NCI-H146 treated with DMSO at 0.1 percent for 48 hours (cell line): ENCODE measurements around the gene MLLT6.

Source experiments
- DNase-seq: peaks from one replicate; lab custom pipeline; 2025; ENCODE audit not compliant: unreplicated experiment; lab: John Stamatoyannopoulos, UW

MLLT6 gene

DNA sequence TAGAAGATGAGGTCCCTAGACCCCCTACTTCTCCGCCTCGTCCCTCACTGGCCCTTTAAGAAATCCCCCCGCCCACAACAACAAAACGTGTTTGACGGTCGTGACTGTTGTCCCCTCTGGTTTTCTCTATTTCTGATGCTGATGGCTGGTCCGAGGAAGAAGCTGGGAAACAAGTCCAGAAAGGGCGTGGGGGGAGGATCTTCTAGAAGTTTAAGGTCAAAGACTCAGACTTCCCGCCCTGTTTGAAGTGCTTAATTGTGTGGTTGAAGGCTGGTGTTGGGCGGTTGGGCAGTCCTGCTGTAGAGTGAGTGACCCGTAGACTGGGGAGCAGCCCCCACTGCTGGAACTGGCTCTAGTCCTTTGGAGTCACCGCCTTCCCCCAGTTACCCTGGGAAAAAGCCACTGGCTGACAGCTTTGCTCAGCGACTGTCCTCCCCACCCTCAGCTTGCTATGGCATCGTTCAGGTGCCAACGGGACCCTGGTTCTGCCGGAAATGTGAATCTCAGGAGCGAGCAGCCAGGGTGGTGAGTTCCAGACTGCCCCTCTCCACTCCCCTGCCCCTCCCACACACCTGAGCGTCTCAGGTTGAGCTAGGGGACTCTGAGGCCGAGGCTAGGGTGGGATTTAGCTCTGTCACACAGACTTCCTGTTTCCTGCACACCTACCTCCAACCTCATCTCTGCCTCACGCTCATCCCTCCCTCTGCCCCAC is 1.6 kb downstream of the MLLT6 start:
- DNase-seq: no peak

DNA sequence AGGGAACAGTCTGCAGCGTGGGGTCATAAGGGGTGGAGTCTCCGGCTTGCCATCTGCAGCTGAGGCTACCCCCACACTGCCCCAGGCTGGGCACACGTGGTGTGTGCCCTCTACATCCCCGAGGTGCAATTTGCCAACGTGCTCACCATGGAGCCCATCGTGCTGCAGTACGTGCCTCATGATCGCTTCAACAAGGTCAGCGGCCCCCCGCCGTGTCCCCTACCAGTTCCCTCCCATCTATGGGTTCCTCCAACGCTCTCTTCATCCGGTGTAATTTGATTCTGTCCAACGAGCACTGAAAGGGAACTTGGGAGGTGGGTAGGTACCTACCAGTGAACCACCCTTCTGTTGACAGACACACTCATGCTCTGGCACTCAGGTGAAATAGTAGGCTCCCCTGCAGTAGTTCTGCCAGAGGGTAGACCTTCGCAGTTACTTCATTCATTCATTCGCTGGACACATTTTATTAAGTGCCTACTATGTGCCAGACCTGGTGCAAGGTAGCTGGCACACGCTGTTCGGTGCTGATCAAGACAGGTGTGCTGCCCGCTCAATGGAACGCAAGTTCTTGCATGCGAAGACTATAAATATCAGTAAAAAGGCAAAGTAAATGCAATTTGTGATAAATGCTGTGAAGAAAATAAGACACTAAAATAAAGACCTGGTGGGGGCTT is 2.7 kb downstream of the MLLT6 start:
- no peak for DNase-seq

DNA sequence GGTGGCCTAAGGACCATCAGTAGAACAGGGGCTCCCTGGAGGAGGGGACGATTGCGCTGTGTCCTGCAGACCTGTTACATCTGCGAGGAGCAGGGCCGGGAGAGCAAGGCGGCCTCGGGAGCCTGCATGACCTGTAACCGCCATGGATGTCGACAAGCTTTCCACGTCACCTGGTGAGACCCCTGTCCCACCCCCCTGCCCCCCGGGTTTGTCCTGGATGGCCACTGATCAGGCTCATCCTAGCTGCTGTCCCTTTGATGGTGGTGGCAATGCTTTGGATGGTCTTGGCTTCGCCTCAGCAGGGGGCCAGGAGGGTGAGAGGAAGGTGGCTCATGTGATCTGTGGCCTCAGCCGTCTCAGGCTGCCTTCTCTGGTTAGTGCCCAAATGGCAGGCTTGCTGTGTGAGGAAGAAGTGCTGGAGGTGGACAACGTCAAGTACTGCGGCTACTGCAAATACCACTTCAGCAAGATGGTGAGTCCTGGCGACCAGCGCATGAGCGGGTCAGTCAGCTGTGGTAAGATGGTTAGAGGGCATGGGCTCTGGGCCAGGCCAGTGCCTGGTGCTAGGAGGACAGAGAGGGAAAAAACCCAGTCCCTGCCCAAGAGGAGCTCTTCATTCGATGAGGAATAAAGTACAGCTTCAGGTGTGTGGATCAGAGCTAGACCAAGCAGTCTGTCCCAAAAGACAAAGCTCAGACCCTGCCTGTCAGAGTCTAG is 4.2 kb downstream of the MLLT6 start:
- no peak for DNase-seq

DNA sequence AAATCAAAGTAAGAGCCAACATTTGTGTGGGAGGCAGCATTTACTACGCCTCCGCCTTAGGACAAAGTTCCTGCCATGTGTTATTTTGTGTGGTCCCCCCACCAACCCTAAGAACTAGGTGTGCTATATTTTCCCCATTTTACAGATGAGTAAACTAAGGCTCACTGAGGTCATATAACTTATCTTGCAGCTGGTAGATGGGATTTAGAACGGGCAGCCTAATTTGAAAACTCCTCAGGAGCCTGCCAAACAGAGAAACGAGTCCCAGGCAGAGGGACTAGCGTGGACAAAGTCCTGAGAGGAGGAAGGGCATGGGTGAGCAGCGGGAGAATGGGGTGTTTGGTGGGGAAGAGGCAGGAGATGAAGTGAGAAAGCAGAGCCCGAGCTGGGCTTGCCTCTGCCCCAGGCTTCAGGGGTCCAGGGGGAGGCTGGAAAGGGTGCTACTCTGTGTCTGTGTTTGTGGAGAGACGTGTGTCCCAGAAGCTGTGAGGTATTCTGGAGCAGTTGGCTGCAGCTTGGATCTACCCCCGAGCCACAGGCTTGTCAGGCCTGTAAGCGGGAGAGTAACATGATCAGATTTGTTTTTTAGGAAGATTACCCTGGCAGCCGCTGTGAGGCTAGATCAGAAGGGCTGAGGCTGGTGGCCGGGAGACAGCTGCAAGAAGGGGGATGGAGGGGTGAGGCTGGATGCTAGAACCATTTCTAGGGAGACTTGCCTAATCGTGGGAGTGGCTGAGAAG is 5.0 kb downstream of the MLLT6 start:
- DNase-seq: no peak

GRCh38 chr17:38710604-38710962 is 5.5 kb downstream of the MLLT6 start:
- DNase-seq: no peak

DNA sequence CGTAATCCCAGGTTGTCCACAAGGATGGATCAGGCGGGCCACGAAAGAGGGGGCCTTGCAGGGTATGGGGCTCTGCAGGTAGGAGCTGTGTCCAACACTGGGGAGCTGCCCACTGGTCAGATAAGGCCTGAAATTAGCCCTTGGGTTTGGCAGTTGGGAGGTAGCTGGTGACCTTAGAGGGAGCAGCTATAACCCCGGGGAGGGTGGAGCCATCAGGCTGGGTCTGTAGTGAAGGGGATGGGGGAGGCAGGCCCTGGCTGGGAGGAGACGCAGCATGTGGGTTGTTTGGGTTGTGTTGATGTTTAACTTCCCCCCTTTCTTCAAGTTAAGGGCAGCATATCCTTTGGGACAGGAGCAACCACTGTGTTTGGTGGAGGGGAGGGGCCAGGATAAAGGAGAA is 5.9 kb downstream of the MLLT6 start:
- no peak for DNase-seq

DNA sequence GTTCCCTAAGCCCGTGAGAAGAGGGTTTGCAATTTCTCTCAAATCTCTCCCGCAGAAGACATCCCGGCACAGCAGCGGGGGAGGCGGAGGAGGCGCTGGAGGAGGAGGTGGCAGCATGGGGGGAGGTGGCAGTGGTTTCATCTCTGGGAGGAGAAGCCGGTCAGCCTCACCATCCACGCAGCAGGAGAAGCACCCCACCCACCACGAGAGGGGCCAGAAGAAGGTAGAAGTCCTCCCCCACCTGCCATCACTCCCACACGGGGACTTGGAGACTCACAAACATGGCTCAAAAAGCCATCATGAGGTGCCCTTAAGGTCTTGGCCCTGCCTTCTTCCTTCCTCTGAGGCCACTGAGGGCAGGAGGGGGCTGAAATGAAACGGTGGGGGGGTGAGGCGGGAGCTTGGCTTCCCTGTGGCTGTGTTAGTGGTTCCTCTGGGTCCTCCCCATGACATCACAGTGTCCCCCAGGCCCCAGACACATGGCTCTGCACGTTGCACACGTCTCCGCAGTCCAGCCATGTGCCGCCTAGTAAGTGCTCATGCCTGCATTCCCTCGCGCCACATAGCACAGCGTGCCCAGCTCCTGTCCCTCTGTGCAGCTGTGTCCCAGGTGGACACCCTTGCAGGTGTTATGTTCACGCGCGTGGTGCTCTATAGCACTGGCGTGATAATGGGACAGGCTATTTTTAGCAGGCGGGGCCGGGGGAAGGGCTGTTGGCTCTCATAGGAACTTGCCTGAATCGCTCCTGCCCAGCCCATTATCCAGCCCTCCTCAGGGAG is 6.9 kb downstream of the MLLT6 start:
- DNase-seq: no peak

GRCh38 chr17:38712593-38712992 is 7.5 kb downstream of the MLLT6 start:
- no peak for DNase-seq

GRCh38 chr17:38713456-38714075 is 8.5 kb downstream of the MLLT6 start:
- DNase-seq: no peak

DNA sequence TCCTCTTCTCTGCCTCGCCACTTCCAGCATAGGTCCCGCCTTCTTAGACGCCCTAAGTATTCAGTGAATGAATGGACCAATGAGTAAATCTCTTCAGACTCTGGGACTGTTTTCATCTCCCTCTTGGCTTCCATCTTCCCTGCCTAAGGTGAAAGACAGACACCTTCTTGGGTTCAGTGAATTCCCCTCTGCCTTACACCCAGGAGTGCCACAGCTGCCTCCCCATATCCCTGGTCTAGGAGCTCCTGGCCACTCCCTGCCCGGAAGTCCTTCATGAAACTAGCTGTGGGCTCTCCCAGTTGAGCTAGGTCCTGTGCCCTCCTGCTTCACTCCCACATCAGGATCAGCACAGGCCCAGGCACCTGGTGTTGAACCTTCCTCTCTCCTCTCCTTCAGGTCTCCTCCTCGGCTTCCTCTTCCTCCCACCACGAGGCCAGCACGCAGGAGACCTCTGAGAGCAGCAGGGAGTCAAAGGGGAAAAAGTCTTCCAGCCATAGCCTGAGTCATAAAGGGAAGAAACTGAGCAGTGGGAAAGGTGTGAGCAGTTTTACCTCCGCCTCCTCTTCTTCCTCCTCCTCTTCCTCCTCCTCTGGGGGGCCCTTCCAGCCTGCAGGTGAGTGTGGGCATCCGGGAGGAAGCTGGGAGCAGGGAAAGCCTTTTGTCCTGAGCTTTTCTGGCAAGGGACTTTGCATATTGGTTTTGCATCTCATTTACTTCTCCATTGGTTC is 10.3 kb downstream of the MLLT6 start:
- no peak for DNase-seq

DNA sequence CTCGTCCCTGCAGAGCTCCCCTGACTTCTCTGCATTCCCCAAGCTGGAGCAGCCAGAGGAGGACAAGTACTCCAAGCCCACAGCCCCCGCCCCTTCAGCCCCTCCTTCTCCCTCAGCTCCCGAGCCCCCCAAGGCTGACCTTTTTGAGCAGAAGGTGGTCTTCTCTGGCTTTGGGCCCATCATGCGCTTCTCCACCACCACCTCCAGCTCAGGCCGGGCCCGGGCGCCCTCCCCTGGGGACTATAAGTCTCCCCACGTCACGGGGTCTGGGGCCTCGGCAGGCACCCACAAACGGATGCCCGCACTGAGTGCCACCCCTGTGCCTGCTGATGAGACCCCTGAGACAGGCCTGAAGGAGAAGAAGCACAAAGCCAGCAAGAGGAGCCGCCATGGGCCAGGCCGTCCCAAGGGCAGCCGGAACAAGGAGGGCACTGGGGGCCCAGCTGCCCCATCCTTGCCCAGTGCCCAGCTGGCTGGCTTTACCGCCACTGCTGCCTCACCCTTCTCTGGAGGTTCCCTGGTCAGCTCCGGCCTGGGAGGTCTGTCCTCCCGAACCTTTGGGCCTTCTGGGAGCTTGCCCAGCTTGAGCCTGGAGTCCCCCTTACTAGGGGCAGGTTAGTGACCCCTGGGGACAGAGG is 11.4 kb downstream of the MLLT6 start:
- no peak for DNase-seq

DNA sequence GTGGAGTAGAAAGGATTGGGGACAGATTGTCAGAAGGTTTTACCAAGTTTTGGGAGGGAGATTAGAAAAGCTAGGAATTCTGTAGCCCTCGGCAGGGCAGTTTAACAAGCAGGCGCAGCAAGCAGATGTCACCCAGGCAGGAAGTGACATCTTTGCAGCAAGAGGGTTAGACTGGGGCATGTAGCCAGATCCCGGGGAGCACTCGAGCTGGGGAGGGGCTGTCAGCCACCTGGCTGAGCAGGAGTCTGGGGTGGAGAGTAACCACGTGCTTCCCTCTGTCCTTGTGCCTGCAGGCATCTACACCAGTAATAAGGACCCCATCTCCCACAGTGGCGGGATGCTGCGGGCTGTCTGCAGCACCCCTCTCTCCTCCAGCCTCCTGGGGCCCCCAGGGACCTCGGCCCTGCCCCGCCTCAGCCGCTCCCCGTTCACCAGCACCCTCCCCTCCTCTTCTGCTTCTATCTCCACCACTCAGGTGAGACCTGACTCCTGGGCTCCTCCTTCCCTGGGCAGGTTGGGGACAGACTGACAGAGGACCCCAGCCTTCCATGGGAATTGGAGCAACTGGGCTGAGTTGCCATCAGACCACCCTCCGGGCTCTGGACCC is 12.2 kb downstream of the MLLT6 start:
- DNase-seq: no peak

DNA sequence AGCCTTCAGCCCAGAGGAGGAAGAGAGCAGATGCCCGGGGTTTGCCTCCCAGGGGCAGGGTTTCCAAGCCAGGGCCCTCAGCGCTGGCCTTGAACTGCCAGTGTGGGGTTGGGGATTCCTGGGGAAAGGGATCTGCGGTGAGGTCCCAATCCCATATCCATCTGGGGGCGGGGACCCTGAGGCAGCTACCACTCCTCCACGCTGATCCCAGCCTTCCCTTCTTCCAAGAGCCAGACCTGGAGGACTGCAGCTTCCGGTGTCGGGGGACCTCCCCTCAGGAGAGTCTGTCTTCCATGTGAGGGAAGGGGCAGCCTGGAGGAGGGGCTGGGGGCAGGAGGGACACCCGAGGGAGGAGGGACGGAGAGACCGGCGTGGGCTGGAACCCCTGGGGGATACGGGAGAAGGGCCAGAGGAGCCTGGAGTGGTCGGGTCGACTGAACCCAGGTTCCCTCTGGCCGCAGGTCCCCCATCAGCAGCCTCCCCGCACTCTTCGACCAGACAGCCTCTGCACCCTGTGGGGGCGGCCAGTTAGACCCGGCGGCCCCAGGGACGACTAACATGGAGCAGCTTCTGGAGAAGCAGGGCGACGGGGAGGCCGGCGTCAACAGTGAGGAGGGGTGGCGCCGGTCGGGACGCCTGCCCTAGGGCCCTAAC is 14.3 kb downstream of the MLLT6 start:
- no peak for DNase-seq

- no peak for DNase-seq
Measured at GRCh38 chr17:38719943-38720641, 15.0 kb downstream of the MLLT6 start.

DNA sequence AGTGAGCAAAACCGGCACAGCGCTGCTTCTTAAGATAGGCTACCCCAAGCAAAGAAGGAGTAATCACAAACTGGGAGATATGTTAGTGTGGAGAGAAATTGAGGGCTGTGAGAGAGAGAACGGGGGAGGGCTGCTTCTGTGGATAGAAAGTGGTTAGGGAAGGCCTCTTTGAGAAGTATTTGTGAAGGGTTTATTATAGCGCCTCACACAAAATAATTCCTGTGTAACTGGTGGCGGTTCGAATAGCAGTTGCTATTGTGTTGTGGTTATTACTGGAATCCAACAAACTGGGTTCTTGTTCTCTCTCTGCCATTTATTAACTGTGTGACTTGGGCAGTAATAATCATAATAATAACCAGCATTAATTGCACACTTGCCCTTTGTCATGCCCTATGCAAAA is 15.9 kb downstream of the MLLT6 start:
- no peak for DNase-seq

GRCh38 chr17:38721802-38722201 is 16.7 kb downstream of the MLLT6 start:
- DNase-seq: no peak

DNA sequence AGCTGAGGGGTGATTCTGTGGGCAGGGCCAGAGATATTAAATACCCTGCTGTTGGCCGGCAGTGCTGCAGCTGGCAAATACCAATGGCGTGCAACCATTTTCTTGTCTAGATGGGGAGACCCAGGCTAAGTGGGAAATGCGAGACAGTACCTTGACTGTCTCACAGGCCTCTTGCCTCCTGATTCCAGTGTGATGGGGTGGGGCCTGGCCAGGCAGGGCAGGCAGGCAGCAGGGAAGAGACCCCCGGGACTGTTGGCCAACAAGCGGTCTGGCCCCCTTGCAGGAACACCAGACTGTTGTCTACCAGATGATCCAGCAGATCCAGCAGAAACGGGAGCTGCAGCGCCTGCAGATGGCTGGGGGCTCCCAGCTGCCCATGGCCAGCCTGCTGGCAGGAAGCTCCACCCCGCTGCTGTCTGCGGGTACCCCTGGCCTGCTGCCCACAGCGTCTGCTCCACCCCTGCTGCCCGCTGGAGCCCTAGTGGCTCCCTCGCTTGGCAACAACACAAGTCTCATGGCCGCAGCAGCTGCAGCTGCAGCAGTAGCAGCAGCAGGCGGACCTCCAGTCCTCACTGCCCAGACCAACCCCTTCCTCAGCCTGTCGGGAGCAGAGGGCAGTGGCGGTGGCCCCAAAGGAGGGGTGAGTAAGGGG is 19.4 kb downstream of the MLLT6 start:
- DNase-seq: no peak
